Activated B cell treated with CpG ODN at 0.5 μM for 24 hours (primary cell): ENCODE results near the gene GPR55. TPM values are rescaled to one million over a fixed set of nuclear protein-coding genes. Genes with fewer than 3 reads are reported as not detected.

Source experiments
- ATAC-seq: fragments of 200-7000 bp; cut with Tn5 transposase; one replicate; pipeline ENCODE4 v1.10.0; 2021; ENCODE audit warnings: low read depth, mild to moderate bottlenecking, moderate library complexity
- CTCF ChIA-PET: fragments of 350-600 bp; sonication (Branson Sonifier 250); formaldehyde crosslinking; loops from one replicate; lab custom pipeline; 2021; ENCODE audit warnings: antibody characterized with exemption; lab: Charles Lee
- POLR2A ChIA-PET: fragments of 350-600 bp; sonication (Branson Sonifier 250); formaldehyde crosslinking; loops from one replicate; lab custom pipeline; 2021; ENCODE audit warnings: antibody characterized with exemption; lab: Charles Lee
- DNase-seq: peaks from one replicate; pipeline ENCODE4 v3.0.0; 2022
- H3K27ac Mint-ChIP-seq: one replicate; pipeline ENCODE4 v1.8.0; 2020; ENCODE audit warnings: mixed read lengths
- H3K27me3 Mint-ChIP-seq: one replicate; pipeline ENCODE4 v1.8.0; 2021; ENCODE audit warnings: mixed read lengths
- H3K36me3 Mint-ChIP-seq: one replicate; pipeline ENCODE4 v1.8.0; 2021; ENCODE audit warnings: low read depth, mixed read lengths
- H3K4me1 Mint-ChIP-seq: one replicate; pipeline ENCODE4 v1.8.0; 2021; ENCODE audit warnings: mixed read lengths
- H3K4me3 Mint-ChIP-seq: one replicate; pipeline ENCODE4 v1.8.0; 2020; ENCODE audit warnings: mild to moderate bottlenecking, mixed read lengths
- H3K9me3 Mint-ChIP-seq: one replicate; pipeline ENCODE4 v1.8.0; 2020; ENCODE audit warnings: mixed read lengths
- CTCF ChIP-seq: fragments of 200-600 bp; IDR thresholded peaks from one replicate; pipeline ENCODE4 v1.8.0; 2022; ENCODE audit warnings: antibody characterized with exemption, mild to moderate bottlenecking
- intact Hi-C: fragments of 100-400 bp; cut with micrococcal nuclease; formaldehyde crosslinking; loops from one replicate; pipeline ENCODE4 v1.15.1; 2024
- total RNA-seq: library from RNA; stranded (reverse); gene quantifications from 2 replicates; pipeline ENCODE4 v1.2.3, GENCODE V29; 2022

The GPR55 gene
- total RNA-seq, 1 donor from 2014 or later: 6.3 TPM

GRCh38 chr2:230879891-230880290 lies 45.2 kb downstream of the GPR55 start:
- no peaks in the 10 kb centered on the region for H3K27me3 Mint-ChIP-seq
- H3K4me1 Mint-ChIP-seq: peaks cover 46% of the 10 kb centered on the region
- DNase-seq (no peak), ATAC-seq (no peak)
- no peak overlapping the region for H3K27ac Mint-ChIP-seq
- H3K36me3 Mint-ChIP-seq: peaks cover 29% of the 10 kb centered on the region
- CTCF ChIA-PET: no interaction called here
- intact Hi-C loops: loop anchor here (2.0 kb wide), 1 partner anchor 15 kb away; the partner anchor contains the start of gene ITM2C
- H3K9me3 Mint-ChIP-seq: no peaks in the 10 kb centered on the region
- POLR2A ChIA-PET: interaction anchor here (1.1 kb wide), 1 partner anchor 13 kb away, joined by 4 read pairs; no protein-coding TSS in a partner anchor
- H3K4me3 Mint-ChIP-seq: no peak overlapping the region
- TF ChIP-seq CTCF: no peak

- Mint-ChIP-seq H3K4me1 (peaks cover 51% of the 10 kb centered on the region), H3K27ac (peak overlapping the region; percentile 86), H3K9me3 (no peaks in the 10 kb centered on the region), H3K27me3 (no peaks in the 10 kb centered on the region), H3K36me3 (peaks cover 31% of the 10 kb centered on the region), H3K4me3 (no peak overlapping the region)
- DNase-seq: no peak
- no peak for TF ChIP-seq CTCF
- CTCF ChIA-PET: interaction anchor here (1.4 to 2.6 kb wide), 2 partner anchors 13 to 31 kb away, joined by 3 to 9 read pairs; no protein-coding TSS in a partner anchor
- ATAC-seq: no peak
- intact Hi-C loops: loop anchor here (2.0 kb wide), 1 partner anchor 15 kb away; the partner anchor contains the start of gene ITM2C
- POLR2A ChIA-PET: interaction anchor here (1.1 to 2.2 kb wide), 3 partner anchors 12 to 585 kb away, joined by 3 to 9 read pairs (median 4); partner anchors contain the start of gene NCL
Observed at GRCh38 chr2:230879271-230879882, 45.7 kb downstream of the GPR55 start.

- ChIA-PET CTCF (interaction anchor here (0.6 to 2.6 kb wide), 4 partner anchors 12 to 31 kb away, joined by 3 to 9 read pairs (median 4); partner anchors contain the start of gene ITM2C), POLR2A (interaction anchor here (0.8 to 2.2 kb wide), 6 partner anchors 11 to 585 kb away, joined by 3 to 9 read pairs (median 4); partner anchors contain the start of gene NCL)
- Mint-ChIP-seq H3K27me3 (no peaks in the 10 kb centered on the region), H3K9me3 (no peaks in the 10 kb centered on the region), H3K4me3 (peak overlapping the region; percentile 21), H3K27ac (peak overlapping the region; percentile 86), H3K36me3 (peaks cover 34% of the 10 kb centered on the region), H3K4me1 (peaks cover 56% of the 10 kb centered on the region)
- intact Hi-C loops: loop anchor here (2.0 kb wide), 1 partner anchor 14 kb away; the partner anchor contains the start of gene ITM2C
- no peak for TF ChIP-seq CTCF
- DNase-seq (no peak), ATAC-seq (no peak)
Observed at GRCh38 chr2:230878599-230879188, 46.3 kb downstream of the GPR55 start.

- POLR2A ChIA-PET: interaction anchor here (0.6 to 2.2 kb wide), 10 partner anchors 9 to 1436 kb away, joined by 3 to 9 read pairs (median 4); partner anchors contain the start of genes ITM2C and NCL
- CTCF ChIA-PET: interaction anchor here (0.6 to 2.6 kb wide), 6 partner anchors 10 to 30 kb away, joined by 3 to 9 read pairs (median 3); partner anchors contain the start of gene ITM2C
- no peaks in the 10 kb centered on the region for H3K27me3 Mint-ChIP-seq
- no peaks in the 10 kb centered on the region for H3K9me3 Mint-ChIP-seq
- H3K4me3 Mint-ChIP-seq: peak overlapping the region; percentile 46
- TF ChIP-seq CTCF: no peak
- peaks cover 34% of the 10 kb centered on the region for H3K36me3 Mint-ChIP-seq
- ATAC-seq (peak; percentile 33), DNase-seq (no peak)
- peak overlapping the region; percentile 86 for H3K27ac Mint-ChIP-seq
- intact Hi-C loops: loop anchor here (2.0 kb wide), 1 partner anchor 13 kb away; the partner anchor contains the start of gene ITM2C
- H3K4me1 Mint-ChIP-seq: peaks cover 62% of the 10 kb centered on the region
Observed at GRCh38 chr2:230877759-230878598, 47.1 kb downstream of the GPR55 start.
